OCI-LY3 (cell line): ENCODE results near the gene SRPK3.

Source experiments
- H2AFZ ChIP-seq: fragments of 200-600, 300-600 bp; shearing (Covaris generic); 2 replicates; pipeline ENCODE4 v1.6.0; 2014; ENCODE audit warnings: antibody characterized with exemption, low read depth, low read length
- H3K27ac ChIP-seq: fragments of 200-600, 300-600 bp; sonication (generic); 2 replicates; pipeline ENCODE4 v1.5.1; 2014; ENCODE audit warnings: mild to moderate bottlenecking, low read length, moderate library complexity, mixed read lengths
- H3K27me3 ChIP-seq: fragments of 200-600, 300-600 bp; sonication (generic); 2 replicates; pipeline ENCODE4 v1.6.1; 2014; ENCODE audit warnings: low read depth, low read length, mixed read lengths
- H3K36me3 ChIP-seq: fragments of 200-600, 300-600 bp; sonication (generic); replicated peaks from 2 replicates; pipeline ENCODE3; 2014; ENCODE audit warnings: low read depth, low read length, mixed read lengths
- H3K4me1 ChIP-seq: fragments of 300-600, 200-600 bp; sonication (generic); 2 replicates; pipeline ENCODE4 v1.6.1; 2014; ENCODE audit warnings: low read length, mixed read lengths
- H3K4me2 ChIP-seq: fragments of 200-600, 300-600 bp; sonication (generic); 2 replicates; pipeline ENCODE4 v1.6.1; 2014; ENCODE audit warnings: low read length, mixed read lengths
- H3K4me3 ChIP-seq: fragments of 300-600, 200-600 bp; sonication (generic); 2 replicates; pipeline ENCODE4 v1.5.1; 2014; ENCODE audit warnings: antibody characterized with exemption, mild to moderate bottlenecking, low read length, moderate library complexity
- H3K79me2 ChIP-seq: fragments of 300-600, 200-600 bp; shearing (Covaris generic); 2 replicates; pipeline ENCODE4 v1.6.1; 2014; ENCODE audit warnings: mild to moderate bottlenecking, low read length, mixed read lengths
- H3K9ac ChIP-seq: fragments of 300-600, 200-600 bp; shearing (Covaris generic); 2 replicates; pipeline ENCODE4 v1.6.0; 2014; ENCODE audit warnings: mild to moderate bottlenecking, low read length, moderate library complexity
- H3K9me3 ChIP-seq: fragments of 200-600, 300-600 bp; shearing (Covaris generic); 2 replicates; pipeline ENCODE4 v1.6.1; 2014; ENCODE audit warnings: low read length, mixed read lengths; ENCODE audit not compliant: insufficient read depth
- H4K20me1 ChIP-seq: fragments of 200-600, 300-600 bp; sonication (generic); 2 replicates; pipeline ENCODE4 v1.6.1; 2016; ENCODE audit warnings: low read length, mixed read lengths; ENCODE audit not compliant: insufficient read depth
- EZH2phosphoT487 ChIP-seq: fragments of 200-600 bp; shearing (Covaris generic); IDR thresholded peaks from 2 replicates; pipeline ENCODE4 v1.6.1; 2018; ENCODE audit warnings: antibody characterized with exemption, mixed run types, low read depth
- TF ChIP-seq, protein P1 (sequence below): fragments of 200-600, 300-600 bp; sonication (generic); IDR thresholded peaks from 2 replicates; pipeline ENCODE4 v1.5.1; 2014; ENCODE audit warnings: antibody characterized with exemption, low read length, low read depth

Gene SRPK3

DNA sequence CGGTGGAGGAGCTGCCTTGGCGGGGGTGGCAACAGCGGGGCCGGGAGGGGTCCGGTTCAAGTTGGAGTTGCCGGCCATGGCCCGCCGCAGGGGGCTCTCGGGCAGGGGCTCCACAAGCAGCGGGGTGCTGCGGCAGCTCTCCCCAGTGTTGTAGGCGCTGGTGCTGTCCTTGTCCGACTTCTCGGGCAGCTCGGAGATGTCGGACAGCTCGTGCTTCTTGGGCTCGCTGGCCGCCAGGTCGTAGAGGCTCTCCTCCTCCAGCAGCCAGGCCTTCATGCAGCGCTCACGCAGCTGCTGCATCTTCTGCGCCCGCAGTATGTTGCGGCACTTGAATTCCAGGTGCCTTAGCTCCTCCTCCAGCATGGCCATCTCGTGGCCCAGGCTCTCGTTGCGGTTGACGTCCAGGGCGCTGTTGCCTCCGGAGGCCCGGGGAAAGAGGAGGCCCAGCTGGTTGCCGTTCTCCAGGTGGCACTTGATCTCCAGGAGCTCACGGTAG is 23.3 kb downstream of the SRPK3 start:
- H3K27ac ChIP-seq = no peak overlapping the region
- no peaks in the 10 kb centered on the region for H3K9me3 ChIP-seq
- no peaks in the 10 kb centered on the region for H3K4me1 ChIP-seq
- H2AFZ ChIP-seq = no peak overlapping the region
- H3K9ac ChIP-seq = no peak overlapping the region
- H3K36me3 ChIP-seq = no peaks in the 10 kb centered on the region
- H3K79me2 ChIP-seq = no peaks in the 10 kb centered on the region
- H3K4me3 ChIP-seq = no peak overlapping the region
- H4K20me1 ChIP-seq = no peaks in the 10 kb centered on the region
- TF ChIP-seq, protein P1, sequence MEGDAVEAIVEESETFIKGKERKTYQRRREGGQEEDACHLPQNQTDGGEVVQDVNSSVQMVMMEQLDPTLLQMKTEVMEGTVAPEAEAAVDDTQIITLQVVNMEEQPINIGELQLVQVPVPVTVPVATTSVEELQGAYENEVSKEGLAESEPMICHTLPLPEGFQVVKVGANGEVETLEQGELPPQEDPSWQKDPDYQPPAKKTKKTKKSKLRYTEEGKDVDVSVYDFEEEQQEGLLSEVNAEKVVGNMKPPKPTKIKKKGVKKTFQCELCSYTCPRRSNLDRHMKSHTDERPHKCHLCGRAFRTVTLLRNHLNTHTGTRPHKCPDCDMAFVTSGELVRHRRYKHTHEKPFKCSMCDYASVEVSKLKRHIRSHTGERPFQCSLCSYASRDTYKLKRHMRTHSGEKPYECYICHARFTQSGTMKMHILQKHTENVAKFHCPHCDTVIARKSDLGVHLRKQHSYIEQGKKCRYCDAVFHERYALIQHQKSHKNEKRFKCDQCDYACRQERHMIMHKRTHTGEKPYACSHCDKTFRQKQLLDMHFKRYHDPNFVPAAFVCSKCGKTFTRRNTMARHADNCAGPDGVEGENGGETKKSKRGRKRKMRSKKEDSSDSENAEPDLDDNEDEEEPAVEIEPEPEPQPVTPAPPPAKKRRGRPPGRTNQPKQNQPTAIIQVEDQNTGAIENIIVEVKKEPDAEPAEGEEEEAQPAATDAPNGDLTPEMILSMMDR = no peak
- no peak for TF ChIP-seq EZH2phosphoT487
- H3K27me3 ChIP-seq = no peaks in the 10 kb centered on the region
- no peak overlapping the region for H3K4me2 ChIP-seq

DNA sequence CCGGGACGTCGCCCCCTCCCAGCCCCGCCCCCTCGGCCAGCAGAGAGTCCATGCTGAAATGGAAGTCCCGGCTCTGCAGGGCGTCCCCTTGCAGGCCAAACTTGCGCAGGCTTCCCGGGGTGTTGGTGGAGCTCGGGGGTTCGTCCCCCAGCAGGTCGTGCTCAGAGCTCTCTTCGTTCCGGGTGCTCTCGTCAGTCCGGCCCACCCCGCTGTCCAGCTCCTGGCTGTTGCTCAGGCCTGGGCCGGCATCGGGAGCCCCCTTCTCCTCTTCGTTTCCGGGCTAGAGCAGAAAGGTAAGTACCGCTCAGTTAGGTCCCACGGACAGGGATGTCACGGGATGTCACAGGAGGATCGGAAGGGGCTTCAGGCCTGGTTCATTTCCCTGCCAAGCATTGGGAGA is 23.8 kb downstream of the SRPK3 start:
- Histone ChIP-seq H3K4me1 (no peaks in the 10 kb centered on the region), H3K79me2 (no peaks in the 10 kb centered on the region), H3K27me3 (no peaks in the 10 kb centered on the region), H3K27ac (no peak overlapping the region), H3K4me3 (no peak overlapping the region), H4K20me1 (no peaks in the 10 kb centered on the region), H3K4me2 (no peak overlapping the region), H3K36me3 (no peaks in the 10 kb centered on the region), H3K9ac (no peak overlapping the region), H2AFZ (no peak overlapping the region), H3K9me3 (no peaks in the 10 kb centered on the region)
- TF ChIP-seq, protein P1 = no peak
- TF ChIP-seq EZH2phosphoT487 = no peak

DNA sequence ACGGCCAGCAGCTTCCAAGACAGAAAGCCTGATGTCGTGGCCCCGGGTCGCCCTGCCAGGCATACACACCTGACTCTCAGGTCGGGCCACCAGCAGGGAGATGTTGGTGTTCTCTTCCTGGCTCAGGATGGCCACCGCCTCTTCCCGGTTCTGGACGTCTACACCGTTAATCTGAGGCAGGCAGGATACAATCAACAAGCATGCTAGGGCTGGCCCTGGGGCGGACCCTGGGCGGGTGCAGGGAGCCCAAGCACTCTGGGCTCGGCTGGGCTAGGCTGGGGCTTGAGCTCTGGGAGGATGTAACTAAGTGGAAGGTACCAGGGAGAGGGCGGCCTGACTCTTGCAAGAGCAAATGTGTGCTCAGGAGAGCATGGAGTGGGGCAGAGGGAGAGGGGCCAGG is 24.6 kb downstream of the SRPK3 start:
- no peak overlapping the region for H3K9ac ChIP-seq
- no peaks in the 10 kb centered on the region for H3K27me3 ChIP-seq
- H3K4me3 ChIP-seq = no peak overlapping the region
- H3K27ac ChIP-seq = no peak overlapping the region
- no peak overlapping the region for H2AFZ ChIP-seq
- H3K9me3 ChIP-seq = no peaks in the 10 kb centered on the region
- H3K36me3 ChIP-seq = no peaks in the 10 kb centered on the region
- H4K20me1 ChIP-seq = no peaks in the 10 kb centered on the region
- no peaks in the 10 kb centered on the region for H3K79me2 ChIP-seq
- no peak for TF ChIP-seq EZH2phosphoT487
- TF ChIP-seq, protein P1 = no peak
- H3K4me2 ChIP-seq = no peak overlapping the region
- no peaks in the 10 kb centered on the region for H3K4me1 ChIP-seq

DNA sequence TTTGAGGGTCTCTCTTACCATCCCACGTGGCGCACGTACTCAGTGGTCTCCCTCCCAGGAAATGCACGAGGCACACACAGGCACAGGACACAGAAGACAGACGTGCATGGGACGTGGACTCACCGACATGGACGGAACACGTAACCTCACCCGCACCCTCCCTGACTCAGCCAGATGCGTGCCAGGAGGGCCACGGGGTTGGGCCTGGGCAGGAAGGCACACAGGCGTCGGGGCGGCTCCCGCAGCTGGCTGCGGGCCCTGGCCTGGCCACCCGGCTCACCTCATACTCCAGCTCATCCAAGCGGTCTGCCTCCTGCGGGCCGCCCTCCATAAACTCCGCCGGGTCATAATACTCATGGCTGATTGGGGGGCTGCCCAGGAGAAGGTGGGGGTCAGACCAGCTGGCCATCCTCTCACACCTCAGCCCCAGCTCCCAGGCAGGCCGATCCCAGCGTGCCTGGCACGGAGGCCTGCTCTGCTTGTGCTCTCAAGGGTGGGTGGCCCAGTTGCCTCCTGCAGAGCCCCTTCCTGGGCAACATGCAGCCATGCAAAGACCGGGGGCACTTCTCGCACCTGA is 26.2 kb downstream of the SRPK3 start:
- H3K9ac ChIP-seq = no peak overlapping the region

More for the DNA sequence above, 26.2 kb downstream of the SRPK3 start:
- Histone ChIP-seq H3K4me1 (no peaks in the 10 kb centered on the region), H3K27me3 (0 out of 2 replicates have a peak, but pooled peaks cover 6% of the 10 kb centered on the region), H3K4me2 (no peak overlapping the region), H3K79me2 (no peaks in the 10 kb centered on the region), H3K9me3 (no peaks in the 10 kb centered on the region), H3K27ac (no peak overlapping the region), H2AFZ (no peak overlapping the region), H3K4me3 (no peak overlapping the region), H3K36me3 (no peaks in the 10 kb centered on the region), H4K20me1 (no peaks in the 10 kb centered on the region)
- TF ChIP-seq EZH2phosphoT487 = no peak
- TF ChIP-seq, protein P1 = no peak
